Measurements from ENCODE around the gene SNHG17. TPM values are rescaled to one million over a fixed set of nuclear protein-coding genes. Genes with fewer than 3 reads are reported as not detected.

Gene SNHG17
- total and polyA plus RNA-seq, 9 of the 15 experiments (the other 6 are each of a cell fraction or from before 2014, with no cell fraction given) = 29.8 to 106 (median 57.7) TPM

DNA sequence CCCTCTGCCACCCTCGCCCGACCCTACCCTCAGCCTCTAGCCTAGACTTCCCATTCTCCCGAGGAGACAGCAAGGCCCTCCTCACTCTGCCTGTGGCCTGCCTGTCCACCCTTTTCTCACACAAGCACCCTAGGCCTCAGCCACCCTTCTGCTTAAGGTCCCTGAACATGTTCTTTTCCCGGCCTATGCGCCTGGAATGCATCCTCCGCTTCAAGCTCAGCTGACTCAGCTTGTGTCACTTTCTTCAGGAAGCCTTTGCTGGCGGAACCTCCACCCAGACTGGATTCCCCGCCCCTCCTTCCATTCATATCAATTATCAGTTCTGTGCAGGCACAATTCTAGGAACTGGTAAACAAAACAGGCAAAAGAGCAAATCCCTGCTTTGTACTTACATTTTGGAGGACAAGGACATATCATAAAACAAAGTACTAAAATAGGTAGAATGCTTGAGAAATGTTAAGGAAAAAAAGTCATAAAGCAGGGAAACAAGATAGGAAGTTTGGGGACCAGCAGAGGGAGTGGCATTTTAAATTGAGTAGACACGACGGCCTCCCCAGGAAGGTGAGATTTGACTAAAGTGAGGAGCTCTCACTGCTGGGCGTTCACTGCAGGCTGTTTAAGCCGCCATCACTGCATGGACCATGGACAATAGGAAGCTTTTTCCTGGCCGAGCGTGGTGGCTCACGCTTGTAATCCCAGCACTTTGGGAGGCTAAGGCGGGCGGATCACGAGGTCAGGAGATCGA, 17.9 kb upstream of the SNHG17 start (continued):
- no peak for TF ChIP-seq PRMT5 (CRISPR knock-in tag; IDR thresholded peaks at IDR 0.05)
- TF ChIP-seq IFI16 (CRISPR knock-in tag; IDR thresholded peaks at IDR 0.05) = no peak
- no peak for TF ChIP-seq ZNF77 (CRISPR knock-in tag; IDR thresholded peaks at IDR 0.05)
- no peak for TF ChIP-seq RFX1 (IDR thresholded peaks at IDR 0.05)
- TF ChIP-seq ZNF146 (CRISPR knock-in tag; IDR thresholded peaks at IDR 0.05; ENCODE audit: unreplicated experiment) = no peak
- no peak for TF ChIP-seq CBX1 (IDR thresholded peaks at IDR 0.05; ENCODE audit: low read depth)
- TF ChIP-seq MCM7 (IDR thresholded peaks at IDR 0.05) = no peak
- no peak for TF ChIP-seq HIVEP1 (CRISPR knock-in tag; IDR thresholded peaks at IDR 0.05)
- TF ChIP-seq TRIM24 (IDR thresholded peaks at IDR 0.05) = peak in 1 of 2 experiments; percentile 47; a peak in 1 of 4 replicates
- TF ChIP-seq, protein P1, sequence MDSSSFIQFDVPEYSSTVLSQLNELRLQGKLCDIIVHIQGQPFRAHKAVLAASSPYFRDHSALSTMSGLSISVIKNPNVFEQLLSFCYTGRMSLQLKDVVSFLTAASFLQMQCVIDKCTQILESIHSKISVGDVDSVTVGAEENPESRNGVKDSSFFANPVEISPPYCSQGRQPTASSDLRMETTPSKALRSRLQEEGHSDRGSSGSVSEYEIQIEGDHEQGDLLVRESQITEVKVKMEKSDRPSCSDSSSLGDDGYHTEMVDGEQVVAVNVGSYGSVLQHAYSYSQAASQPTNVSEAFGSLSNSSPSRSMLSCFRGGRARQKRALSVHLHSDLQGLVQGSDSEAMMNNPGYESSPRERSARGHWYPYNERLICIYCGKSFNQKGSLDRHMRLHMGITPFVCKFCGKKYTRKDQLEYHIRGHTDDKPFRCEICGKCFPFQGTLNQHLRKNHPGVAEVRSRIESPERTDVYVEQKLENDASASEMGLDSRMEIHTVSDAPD (CRISPR knock-in tag; IDR thresholded peaks at IDR 0.05) = no peak
- TF ChIP-seq WHSC1 (IDR thresholded peaks at IDR 0.05; ENCODE audit: low read length) = no peak
- peak; percentile 85 for TF ChIP-seq MAFG (tag; conservative IDR thresholded peaks at IDR 0.05)
- no peak for TF ChIP-seq ZNF165 (CRISPR knock-in tag; IDR thresholded peaks at IDR 0.05; ENCODE audit: borderline replicate concordance)
- TF ChIP-seq MYNN (IDR thresholded peaks at IDR 0.05) = 0 out of 2 replicates have a peak, but pooled peaks have one; percentile 39
- no peak for TF ChIP-seq MYNN (CRISPR knock-in tag; IDR thresholded peaks at IDR 0.05)
- no peak for TF ChIP-seq CHD4 (IDR thresholded peaks at IDR 0.05; ENCODE audit: insufficient read depth, insufficient replicate concordance, low read depth, low read length, poor library complexity, severe bottlenecking)
- no peak for TF ChIP-seq DNMT1 (IDR thresholded peaks at IDR 0.05)
- TF ChIP-seq ZNF197 (CRISPR knock-in tag; IDR thresholded peaks at IDR 0.05; ENCODE audit: low read depth) = no peak
- no peak for TF ChIP-seq ZNF707 (CRISPR knock-in tag; conservative IDR thresholded peaks at IDR 0.05)
- TF ChIP-seq IRF2 (CRISPR knock-in tag; IDR thresholded peaks at IDR 0.05) = no peak
- TF ChIP-seq BCOR (IDR thresholded peaks at IDR 0.05) = peak; percentile 15; the same call in 1 of the 2 replicates
- no peak for TF ChIP-seq ZFP30 (CRISPR knock-in tag; IDR thresholded peaks at IDR 0.05; ENCODE audit: borderline replicate concordance)
- no peak for TF ChIP-seq SMAD1 (IDR thresholded peaks at IDR 0.05; ENCODE audit: low read depth, low read length, partially characterized antibody)
- no peak for TF ChIP-seq NFYB (IDR thresholded peaks at IDR 0.05; ENCODE audit: extremely low read depth, insufficient read length)
- TF ChIP-seq ZNF12 (CRISPR knock-in tag; IDR thresholded peaks at IDR 0.05) = no peak
- no peak for TF ChIP-seq RBM14 (IDR thresholded peaks at IDR 0.05; ENCODE audit: borderline replicate concordance, insufficient read depth, low read depth, low read length)
- TF ChIP-seq, protein P2, sequence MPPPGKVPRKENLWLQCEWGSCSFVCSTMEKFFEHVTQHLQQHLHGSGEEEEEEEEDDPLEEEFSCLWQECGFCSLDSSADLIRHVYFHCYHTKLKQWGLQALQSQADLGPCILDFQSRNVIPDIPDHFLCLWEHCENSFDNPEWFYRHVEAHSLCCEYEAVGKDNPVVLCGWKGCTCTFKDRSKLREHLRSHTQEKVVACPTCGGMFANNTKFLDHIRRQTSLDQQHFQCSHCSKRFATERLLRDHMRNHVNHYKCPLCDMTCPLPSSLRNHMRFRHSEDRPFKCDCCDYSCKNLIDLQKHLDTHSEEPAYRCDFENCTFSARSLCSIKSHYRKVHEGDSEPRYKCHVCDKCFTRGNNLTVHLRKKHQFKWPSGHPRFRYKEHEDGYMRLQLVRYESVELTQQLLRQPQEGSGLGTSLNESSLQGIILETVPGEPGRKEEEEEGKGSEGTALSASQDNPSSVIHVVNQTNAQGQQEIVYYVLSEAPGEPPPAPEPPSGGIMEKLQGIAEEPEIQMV (tag; conservative IDR thresholded peaks at IDR 0.05; ENCODE audit: low read depth) = no peak
- TF ChIP-seq CBFA2T3 (IDR thresholded peaks at IDR 0.05) = peak; percentile 91

All from K562 (cell line).